Central memory CD4-positive, alpha-beta T cell (primary cell): Measurements from ENCODE around the gene RPS6KA4.

Source experiments
- DNase-seq: peaks from one replicate; pipeline ENCODE4 v3.0.0; 2022

The RPS6KA4 gene

DNA sequence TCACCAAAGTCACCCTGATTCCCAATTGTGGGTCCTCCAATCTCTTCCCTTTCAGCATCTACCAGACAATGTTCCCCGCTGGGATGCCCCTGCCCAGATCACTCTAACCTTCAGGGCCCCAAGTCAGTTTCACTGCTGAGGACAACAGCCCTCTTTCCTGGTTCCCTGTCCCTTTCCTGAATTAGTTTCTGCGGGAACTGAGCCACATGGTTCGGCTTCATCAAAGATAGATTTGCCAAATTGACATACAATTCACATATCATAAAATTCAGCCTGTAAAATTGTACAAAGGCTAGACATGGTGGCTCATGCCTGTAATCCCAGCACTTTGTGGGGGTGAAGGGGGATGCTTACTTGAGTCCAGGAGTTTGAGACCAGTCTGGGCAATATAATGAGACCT lies 31.0 kb upstream of the RPS6KA4 start:
- no peak for DNase-seq

DNA sequence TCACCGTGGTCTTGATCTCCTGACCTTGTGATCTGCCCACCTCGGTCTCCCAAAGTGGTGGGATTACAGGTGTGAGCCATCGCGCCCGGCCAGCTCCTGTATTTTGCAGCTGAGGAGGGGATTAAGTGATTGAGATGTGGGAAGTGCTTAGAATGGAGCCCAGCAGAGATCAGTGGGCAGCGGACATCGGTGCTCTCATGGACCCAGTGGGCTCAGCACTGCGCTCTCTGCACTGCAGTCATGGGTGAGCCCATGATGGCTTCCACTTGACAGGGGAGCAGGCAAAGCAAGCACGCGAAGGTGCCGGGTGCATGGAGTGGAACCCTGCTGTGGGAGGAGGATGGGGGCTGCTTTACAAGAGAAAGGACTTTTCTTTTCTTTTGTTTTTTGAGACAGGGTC lies 28.1 kb upstream of the RPS6KA4 start:
- no peak for DNase-seq

DNA sequence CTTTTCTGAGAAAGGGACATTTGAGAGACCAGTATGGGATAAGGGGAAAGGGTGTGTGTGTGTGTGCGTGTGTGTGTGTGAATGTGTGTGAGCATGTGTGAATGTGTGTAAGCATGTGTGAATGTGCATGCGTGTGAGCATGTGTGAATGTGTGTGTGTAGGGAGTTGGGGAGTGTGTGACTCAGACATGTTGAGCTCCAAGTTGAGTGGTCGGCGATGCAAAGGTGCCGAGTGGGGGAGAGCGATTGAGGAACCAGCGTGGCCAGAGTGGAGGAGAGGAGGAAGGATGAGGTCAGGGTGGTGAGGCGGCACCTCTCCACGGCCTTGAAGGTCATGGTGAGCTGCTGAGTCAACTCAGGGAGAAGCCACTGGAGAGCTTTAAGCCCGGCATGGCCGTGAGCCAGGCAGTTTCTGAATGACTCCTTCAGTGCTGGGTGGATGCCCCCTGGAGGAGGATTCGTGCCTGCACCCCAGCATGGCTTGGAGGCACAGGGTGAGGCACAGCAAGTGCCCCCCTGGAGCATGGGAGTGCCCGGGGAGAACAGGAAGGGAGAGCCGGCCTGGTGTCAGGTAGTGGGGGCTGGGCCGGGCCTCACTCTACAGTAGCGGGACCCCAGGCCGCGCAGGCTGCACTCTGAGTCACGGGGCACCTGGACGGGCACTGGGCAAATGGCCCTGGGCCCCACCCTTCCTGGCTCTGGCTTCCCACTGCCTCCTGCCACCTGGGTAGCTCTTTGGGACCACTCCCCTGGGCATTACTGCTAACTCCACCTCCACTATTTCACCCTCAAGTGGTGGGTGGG lies 27.2 kb upstream of the RPS6KA4 start:
- peak; percentile 48 for DNase-seq

DNA sequence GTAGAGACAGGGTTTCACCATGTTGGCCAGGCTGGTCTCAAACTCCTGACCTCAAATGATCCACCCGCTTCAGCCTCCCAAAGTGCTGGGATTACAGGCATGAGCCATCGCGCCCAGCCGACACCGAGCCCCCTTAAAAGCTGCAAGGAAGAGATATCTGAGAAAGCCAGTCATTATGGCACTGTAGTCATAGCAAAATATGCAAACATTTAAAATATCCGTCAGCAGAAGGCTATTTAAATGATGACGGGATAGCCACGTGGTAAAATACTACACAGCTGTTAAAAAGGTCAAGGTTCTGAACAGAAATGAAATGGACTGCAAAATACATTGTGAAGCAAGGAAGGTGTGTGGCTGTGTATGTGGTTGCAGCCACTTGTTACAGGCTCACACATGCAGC lies 25.4 kb upstream of the RPS6KA4 start:
- no peak for DNase-seq

DNA sequence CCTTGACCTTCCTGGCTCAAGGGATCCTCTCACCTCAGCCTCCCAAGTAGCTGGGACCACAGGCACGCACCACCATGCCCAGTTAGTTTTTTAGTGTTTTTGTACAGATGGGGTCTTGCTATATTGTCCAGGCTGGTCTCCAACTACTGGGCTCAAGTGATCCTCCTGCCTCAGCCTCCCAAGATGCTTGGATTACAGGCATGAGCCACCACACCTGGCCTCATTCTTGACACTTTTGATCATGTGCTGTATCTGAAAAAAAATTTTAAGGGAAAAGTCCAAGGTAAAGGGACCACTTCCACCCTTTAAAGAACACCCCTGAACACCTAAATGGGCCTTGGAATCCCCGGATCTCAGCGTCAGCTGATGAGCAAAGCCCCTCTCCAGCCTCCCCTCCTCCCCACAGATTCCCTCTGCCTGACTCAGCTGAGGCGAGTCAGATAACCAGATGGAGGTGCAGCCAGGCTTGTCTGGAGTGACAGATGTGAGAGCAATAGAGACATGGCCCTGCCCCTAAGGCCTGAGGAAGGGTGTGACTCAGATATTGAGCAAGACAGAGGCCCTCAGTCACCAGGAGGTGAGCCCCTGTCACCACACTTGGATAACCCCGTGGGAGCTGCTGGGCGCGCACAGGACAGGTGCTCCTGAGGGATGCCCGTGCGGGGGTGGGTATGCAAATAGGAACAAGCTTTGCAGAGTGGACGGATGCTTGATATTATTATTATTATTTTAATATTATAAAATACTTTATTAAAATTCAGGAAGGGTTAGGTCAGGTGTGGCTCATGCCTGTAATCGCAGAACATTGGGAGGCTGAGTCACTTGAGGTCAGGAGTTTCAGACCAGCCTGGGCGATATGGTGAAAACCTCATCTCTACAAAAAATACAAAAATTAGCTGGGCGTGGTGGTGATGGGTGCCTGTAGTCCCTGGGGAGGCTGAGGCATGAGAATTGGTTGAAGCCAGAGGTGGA lies 23.9 kb upstream of the RPS6KA4 start:
- DNase-seq: no peak

DNA sequence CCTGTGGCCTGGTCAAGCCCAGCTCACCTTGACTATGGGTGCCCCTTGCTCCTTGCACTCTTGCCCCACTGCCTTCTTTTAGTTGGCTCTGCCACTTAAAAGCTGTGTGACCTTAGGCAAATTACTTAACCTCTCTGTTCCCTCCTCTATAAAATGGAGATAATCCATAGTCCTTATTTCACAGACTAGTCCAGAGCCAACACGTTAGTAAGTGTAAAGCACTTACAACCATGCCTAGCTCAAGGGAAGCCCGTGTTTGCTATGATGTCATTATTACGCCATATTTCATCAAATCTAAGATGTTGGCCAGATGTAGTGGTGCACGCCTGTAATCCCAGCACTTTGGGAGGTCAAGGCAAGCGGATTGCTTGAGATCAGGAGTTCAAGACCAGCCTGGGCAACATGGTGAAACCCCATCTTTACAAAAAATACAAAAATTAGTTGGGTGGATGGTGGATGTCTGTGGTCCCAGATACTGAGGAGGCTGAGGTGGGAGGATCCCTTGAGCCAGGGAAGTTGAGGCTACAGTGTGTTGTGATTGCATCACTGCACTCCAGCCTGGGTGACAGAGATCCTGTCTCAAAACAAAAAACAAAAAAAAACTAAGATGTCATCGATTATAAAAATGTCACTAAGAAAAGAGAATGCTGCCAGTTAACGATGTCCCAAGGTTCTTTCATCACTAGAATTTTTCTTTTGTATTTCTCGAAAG lies 21.3 kb upstream of the RPS6KA4 start:
- no peak for DNase-seq

DNA sequence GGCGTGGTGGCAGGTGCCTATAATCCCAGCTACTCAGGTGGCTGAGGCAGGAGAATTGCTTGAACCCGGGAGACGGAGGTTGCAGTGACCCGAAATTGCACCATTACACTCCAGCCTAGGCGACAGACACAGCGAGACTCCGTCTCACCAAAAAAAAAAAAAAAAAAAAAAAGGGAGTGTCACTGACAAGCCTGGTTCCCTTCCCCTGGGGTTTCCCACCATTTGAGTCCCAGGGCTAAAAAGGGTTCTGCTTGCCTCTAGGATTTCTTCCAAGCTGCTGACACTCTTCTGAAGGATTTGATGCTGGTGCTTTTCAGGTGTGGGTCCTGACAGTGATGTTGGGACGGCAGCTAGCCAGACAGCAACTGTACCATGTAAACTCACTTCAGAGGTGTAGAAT lies 20.2 kb upstream of the RPS6KA4 start:
- no peak for DNase-seq

DNA sequence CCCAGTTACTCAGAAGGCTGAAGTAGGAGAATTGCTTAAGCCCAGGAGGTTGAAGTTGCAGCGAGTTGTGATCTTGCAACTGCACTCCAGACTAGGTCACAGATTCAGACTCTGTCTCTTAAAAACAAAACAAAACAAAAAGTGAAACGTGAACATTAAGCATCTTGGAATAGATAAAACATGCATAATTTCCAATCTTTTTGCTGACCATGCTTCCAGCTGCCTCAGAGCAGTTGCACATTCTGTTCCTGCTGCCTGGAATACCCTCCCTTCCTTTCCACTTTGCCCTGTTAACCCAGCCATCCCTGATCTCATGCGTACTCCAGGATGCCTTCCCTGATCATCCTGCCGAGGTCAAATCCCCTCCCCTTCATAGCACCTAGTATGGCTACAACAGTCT lies 19.7 kb upstream of the RPS6KA4 start:
- no peak for DNase-seq

DNA sequence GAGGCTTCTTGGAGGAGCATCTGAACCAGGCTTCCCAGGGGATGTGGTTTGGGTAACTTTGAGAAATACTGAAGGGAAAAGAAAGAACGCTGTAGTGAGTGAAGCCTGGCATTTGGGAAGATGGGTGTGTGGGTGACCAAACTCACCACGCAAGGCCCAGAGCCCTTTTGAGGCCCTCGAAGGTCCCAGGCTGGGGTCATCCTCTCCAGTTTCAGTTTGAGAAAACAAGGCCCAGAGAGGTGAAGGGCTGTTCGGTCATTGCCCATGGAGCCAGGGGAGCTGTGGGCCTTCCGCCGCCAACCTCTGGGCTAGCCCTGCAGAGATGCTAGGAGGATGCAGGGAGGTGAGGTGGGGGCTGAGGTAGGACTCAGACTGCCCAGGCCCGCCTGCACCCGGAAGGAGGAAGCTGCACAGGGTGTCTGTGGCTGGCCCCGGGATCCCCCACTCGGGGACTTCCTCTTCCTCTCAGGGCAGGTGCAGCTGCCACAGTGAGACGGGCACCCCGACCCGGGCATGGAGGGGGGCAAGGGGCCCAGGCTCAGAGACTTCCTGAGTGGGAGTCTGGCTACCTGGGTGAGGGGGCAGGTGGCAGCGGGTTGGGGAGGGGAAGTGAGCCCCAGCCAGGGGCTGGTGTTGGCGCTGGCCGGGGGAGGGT lies 19.1 kb upstream of the RPS6KA4 start, which contains the start of gene CCDC88B:
Gene CCDC88B (plus strand): TSS at position 451 of the 655 bp plus-strand sequence. CDS start 63 bp downstream, at position 514.
- DNase-seq: peak; percentile 90

DNA sequence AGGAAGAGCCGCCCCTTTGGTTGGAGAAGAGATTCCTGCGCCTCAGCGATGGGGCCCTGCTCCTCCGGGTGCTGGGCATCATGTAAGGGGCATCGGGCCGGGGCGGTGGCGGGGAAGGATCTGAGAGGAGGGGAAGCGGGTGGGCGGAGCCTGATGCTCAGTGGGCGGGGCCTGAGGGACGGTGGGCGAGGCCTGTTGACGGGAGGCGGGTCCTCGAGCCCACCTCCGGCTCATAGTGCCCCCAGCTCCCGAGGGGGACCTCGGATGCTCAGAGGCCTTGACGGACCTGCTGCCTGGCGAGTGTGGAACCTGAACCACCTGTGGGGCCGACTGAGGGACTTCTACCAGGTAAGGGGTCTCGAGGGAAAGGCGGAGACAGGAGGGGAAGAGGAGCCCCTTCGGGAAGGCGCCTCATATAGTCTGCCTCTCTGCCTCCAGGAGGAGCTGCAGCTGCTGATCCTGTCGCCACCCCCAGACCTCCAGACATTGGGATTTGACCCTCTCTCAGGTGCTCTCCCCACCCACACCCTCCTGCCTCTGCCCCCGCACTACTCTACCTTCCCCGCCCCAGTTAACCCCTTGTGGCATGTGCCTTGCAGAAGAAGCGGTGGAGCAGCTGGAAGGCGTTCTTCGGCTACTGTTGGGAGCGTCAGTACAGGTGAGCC lies 18.2 kb upstream of the RPS6KA4 start:
- DNase-seq: peak; percentile 55

DNA sequence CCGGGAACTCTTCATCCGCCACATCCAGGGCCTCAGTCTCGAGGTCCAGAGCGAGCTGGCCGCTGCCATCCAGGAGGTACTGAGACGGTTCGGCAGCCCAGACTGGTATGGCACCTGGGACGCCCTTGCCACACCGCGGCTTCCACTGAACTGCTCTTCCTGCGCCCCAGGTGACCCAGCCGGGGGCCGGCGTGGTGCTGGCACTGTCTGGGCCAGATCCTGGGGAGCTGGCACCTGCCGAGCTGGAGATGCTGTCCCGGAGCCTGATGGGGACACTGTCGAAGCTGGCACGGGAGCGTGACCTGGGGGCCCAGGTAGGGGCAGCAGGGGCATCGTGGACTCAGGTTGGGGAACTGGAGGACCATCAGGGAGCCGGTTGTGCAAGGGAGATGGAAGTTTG lies 17.5 kb upstream of the RPS6KA4 start:
- DNase-seq: no peak

DNA sequence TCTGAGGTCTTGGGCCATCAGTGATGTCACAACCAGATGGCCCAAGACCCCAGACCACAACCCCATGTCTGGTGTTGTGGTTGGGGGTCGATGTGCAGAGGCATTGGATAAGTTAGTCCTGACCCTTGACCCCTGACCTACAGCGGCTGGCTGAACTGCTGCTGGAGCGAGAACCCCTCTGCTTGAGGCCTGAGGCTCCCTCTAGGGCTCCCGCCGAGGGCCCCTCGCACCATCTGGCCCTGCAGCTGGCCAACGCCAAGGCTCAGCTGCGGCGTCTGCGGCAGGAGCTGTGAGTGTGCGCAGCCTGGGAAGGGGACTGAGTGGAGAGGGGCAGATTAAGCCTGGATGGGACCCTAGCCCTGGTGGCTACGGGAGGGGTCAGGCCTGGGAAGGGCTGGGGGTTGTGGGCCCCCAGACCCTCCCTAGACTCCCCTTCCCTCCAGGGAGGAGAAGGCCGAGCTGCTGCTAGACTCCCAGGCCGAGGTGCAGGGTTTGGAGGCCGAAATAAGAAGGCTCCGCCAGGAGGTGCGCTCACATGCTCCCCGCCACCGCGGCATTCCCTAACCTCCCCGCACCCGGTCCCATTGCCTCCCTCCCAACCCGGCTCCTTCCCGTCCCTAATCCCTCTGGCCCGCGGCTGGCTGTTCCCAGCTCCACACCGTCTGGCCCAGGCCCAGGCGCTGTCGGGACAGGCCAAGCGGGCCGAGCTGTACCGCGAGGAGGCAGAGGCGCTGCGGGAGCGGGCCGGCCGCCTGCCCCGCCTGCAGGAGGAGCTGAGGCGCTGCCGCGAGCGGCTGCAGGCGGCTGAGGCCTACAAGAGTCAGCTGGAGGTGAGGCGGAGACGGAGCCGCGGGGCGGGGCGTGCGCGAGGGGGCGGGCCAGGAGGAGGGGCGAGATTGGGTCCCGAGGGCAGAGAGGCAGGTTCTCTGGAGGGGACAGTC lies 16.8 kb upstream of the RPS6KA4 start:
- DNase-seq: peak; percentile 84

DNA sequence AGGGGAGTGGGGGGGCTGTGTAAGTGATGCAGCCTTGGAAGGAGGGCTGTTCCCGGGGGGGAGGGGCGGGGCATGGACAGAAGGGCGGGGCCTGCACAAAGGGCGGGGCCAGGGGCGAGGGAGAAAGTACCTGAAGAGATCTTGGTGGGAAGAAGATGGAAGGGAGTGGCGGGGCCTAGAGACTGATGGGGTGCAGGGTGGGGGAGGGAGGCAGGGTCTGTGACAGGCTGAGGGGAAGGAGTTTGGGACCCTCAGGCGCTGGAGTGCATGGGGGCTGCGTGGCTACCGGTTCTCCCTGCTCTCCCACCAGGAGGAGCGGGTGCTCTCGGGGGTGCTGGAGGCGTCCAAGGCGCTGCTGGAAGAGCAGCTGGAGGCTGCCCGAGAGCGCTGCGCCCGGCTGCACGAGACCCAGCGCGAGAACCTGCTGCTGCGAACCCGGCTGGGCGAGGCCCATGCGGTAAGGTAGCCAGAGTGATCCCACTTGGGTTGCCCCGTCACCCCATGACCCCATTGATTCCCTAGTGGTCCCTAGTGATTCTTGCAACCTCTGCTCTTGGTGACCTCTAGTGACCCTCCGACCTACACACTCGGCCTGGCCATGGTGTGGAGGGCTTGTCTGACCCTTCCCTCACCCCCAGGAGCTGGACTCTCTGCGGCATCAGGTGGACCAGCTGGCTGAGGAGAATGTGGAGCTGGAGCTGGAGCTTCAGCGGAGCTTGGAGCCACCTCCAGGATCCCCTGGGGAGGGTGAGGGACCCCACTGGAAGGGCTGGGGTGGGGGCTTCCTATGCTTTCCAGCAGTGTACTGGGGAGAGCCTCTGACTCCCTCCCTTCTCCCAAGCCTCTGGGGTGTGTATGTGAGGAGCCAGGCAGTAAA lies 15.9 kb upstream of the RPS6KA4 start:
- no peak for DNase-seq

DNA sequence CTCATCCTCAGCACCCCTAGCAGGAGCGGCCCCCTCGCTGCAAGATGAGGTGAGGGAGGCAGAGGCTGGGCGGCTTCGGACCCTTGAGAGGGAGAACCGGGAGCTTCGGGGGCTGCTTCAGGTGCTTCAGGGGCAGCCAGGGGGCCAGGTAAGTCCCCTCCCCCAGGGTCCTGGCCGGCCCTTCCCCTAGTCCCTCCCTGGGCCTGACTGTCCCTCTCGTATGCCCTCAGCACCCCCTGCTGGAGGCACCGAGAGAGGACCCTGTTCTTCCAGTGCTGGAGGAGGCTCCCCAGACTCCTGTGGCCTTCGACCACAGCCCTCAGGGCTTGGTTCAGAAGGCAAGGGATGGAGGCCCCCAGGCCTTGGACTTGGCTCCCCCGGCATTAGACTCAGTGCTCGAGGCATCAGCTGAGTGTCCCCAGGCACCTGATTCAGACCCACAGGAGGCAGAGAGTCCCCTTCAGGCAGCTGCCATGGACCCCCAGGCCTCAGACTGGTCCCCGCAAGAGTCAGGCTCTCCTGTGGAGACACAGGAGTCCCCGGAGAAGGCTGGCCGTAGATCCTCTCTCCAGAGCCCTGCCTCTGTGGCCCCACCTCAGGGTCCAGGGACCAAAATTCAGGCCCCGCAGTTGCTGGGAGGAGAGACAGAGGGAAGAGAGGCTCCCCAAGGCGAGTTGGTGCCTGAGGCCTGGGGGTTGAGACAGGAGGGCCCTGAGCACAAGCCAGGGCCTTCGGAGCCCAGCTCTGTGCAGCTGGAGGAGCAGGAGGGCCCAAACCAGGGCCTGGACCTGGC lies 15.0 kb upstream of the RPS6KA4 start:
- no peak for DNase-seq

DNA sequence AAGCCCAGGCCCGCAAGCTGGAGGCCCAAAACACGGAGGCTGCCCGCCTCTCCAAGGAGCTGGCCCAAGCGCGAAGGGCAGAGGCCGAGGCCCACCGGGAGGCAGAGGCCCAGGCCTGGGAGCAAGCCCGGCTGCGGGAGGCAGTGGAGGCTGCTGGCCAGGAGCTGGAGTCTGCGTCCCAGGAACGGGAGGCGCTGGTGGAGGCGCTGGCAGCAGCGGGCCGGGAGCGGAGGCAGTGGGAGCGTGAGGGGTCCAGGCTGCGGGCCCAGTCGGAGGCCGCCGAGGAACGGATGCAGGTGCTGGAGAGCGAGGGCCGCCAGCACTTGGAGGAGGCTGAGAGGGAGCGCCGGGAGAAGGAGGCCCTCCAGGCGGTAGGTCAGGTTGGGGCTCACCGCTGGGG lies 14.2 kb upstream of the RPS6KA4 start:
- no peak for DNase-seq

DNA sequence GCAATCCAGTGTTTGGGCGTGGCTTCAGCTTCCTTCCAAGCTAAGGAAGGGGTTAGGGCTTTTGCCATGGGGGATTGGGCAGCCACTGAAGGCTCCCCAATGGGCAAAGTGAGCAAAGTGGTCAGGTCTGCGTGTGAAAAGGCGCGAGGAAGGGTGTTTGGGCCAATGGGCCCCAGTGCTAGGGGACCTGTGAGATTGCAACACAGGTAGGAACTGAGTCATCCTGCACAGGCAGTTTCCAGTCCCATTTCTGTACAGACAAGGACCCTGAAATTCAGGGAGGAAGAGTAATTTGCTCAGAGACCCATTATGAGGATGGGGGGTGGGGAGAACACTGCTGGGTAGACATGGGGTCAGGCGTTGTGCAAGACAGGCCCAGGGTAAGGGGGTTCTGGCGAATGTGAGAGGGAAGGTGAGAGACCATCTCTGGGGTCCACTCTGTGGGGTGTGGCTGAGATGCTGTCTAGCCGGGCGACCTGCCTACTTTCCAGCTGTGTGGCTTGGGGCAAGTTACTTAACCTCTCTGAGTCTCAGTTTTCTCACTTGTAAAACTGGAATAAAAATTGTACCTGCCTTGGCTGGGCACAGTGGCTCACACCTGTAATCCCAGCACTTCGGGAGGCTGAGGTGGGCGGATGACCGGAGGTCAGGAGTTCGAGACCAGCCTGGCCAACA lies 11.6 kb upstream of the RPS6KA4 start:
- no peak for DNase-seq

DNA sequence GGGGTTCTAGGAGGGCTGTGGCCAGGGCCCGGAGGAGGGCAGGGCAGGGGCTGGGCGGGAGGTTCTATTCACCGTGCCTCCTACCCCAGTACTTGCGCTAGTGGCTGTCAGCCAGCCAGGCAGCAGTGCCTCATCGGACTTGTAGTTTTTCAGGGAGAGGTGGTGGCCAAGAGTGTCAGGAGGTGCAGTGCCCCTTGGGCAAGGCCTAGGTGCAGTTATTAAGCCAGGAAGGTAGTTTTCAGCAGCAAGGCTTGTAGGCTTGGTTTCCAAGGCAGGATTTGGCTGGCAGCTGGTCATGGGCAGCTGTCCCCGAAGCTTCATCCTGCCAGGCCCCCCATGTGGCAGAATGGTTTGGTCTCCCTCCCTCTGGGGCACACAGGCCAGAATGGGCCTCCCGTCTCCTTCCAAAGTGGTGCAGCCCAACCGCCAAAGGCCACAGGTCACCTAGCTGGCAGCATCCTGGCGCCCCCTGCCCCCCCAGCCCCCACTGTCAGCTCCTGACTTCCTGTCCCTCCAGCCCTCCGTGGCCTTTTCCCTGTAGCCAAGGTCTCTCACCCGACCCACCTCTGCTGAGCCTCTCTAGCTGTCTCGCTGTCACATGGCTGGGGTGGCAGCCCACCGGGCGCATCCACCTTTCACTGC lies 10.5 kb upstream of the RPS6KA4 start:
- DNase-seq: no peak

DNA sequence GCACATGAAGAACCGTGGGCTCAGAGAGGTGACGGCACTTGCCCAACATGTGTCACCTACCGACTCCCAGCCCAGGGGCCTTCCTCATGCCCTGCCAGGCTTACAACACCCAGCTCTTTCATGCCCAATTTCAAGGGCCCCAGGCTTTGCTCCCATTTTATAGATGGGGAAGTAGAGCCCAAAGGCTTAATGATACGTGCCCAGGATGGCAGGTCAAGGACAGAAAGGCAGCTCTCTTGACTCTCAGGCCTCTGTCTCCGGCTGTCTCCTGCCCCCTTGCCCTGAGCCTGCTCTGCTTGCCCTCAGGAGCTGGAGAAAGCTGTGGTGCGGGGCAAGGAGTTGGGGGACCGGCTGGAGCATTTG lies 10.0 kb upstream of the RPS6KA4 start:
- DNase-seq: no peak
